ENCODE data around the gene GRM2. TPM values are rescaled to one million over a fixed set of nuclear protein-coding genes. Genes with fewer than 3 reads are reported as not detected.

The GRM2 gene
- total RNA-seq, 1 experiment from 2014 or later = 3.7 TPM

- TF ChIP-seq SOX15 (CRISPR knock-in tag; IDR thresholded peaks at IDR 0.05) = no peak
- no peak for TF ChIP-seq ZNF281 (CRISPR knock-in tag; IDR thresholded peaks at IDR 0.05)
- no peak for TF ChIP-seq E2F4 (CRISPR knock-in tag; IDR thresholded peaks at IDR 0.05; ENCODE audit: borderline replicate concordance, low read depth)
- TF ChIP-seq OVOL2 (CRISPR knock-in tag; IDR thresholded peaks at IDR 0.05; ENCODE audit: borderline replicate concordance) = no peak
- TF ChIP-seq JAZF1 (CRISPR knock-in tag; IDR thresholded peaks at IDR 0.05) = no peak
- TF ChIP-seq ZNF232 (CRISPR knock-in tag; IDR thresholded peaks at IDR 0.05) = no peak
- TF ChIP-seq ERG (CRISPR knock-in tag; IDR thresholded peaks at IDR 0.05) = no peak
- no peak for TF ChIP-seq PREB (CRISPR knock-in tag; IDR thresholded peaks at IDR 0.05; ENCODE audit: borderline replicate concordance)
- no peak for TF ChIP-seq ATF6 (CRISPR knock-in tag; IDR thresholded peaks at IDR 0.05)
- no peak for TF ChIP-seq HMGXB4 (CRISPR knock-in tag; IDR thresholded peaks at IDR 0.05)
- no peak for TF ChIP-seq PRDM15 (CRISPR knock-in tag; IDR thresholded peaks at IDR 0.05)
- no peak for TF ChIP-seq IRF2 (CRISPR knock-in tag; IDR thresholded peaks at IDR 0.05; ENCODE audit: borderline replicate concordance, low read depth)
- no peak for TF ChIP-seq GRHL2 (CRISPR knock-in tag; IDR thresholded peaks at IDR 0.05; ENCODE audit: insufficient replicate concordance, severe bottlenecking)
- TF ChIP-seq FOXP1 (CRISPR knock-in tag; IDR thresholded peaks at IDR 0.05; ENCODE audit: borderline replicate concordance) = no peak
- TF ChIP-seq ELF4 (CRISPR knock-in tag; IDR thresholded peaks at IDR 0.05; ENCODE audit: low read depth) = no peak
- H3K27ac Mint-ChIP-seq = peak overlapping the region; percentile 5; the same call in 1 of the 2 replicates
- ChIA-PET CTCF (interaction anchor here (2.6 to 5.7 kb wide), 3 partner anchors 8 to 172 kb away, joined by 8 to 198 read pairs (median 65); partner anchors contain the start of gene DCAF1), POLR2A (no interaction called here)
- DNase-seq (ENCODE audit: low spot score) (no peak), ATAC-seq (no peak)
- H3K27me3 Mint-ChIP-seq (ENCODE audit: low read depth) = no peaks in the 10 kb centered on the region; the same call in 1 of the 2 replicates
- no peak overlapping the region for H3K4me3 Mint-ChIP-seq
- peaks cover 34% of the 10 kb centered on the region for H3K4me1 Mint-ChIP-seq
- no peaks in the 10 kb centered on the region for H3K36me3 Mint-ChIP-seq
- H3K9me3 Mint-ChIP-seq = no peaks in the 10 kb centered on the region
Observed at GRCh38 chr3:51673181-51673801, 33.6 kb upstream of the GRM2 start.
